NCI-H345 treated with DMSO at 0.1 percent for 48 hours (cell line): ENCODE results near the gene KLHL7.
"Not testable (repeated sequence)": the region's sequence is repeated elsewhere in the genome, so short reads cannot be mapped to it uniquely, and the experiment has no call there.

Experiments used
- DNase-seq: peaks from one replicate; lab custom pipeline; 2025; ENCODE audit not compliant: unreplicated experiment; lab: John Stamatoyannopoulos, UW

KLHL7 gene

GRCh38 chr7:23213755-23214154 lies 108.2 kb downstream of the KLHL7 start:
- no peak for DNase-seq

GRCh38 chr7:23214423-23214822 lies 108.8 kb downstream of the KLHL7 start:
- no peak for DNase-seq

GRCh38 chr7:23214938-23215337 lies 109.4 kb downstream of the KLHL7 start:
- no peak for DNase-seq

GRCh38 chr7:23216021-23216420 lies 110.4 kb downstream of the KLHL7 start:
- DNase-seq, result no peak

- DNase-seq, result no peak
These were observed 112.6 kb downstream of the KLHL7 start for GRCh38 chr7:23218196-23218595.

- DNase-seq, result no peak
These were observed 115.2 kb downstream of the KLHL7 start for GRCh38 chr7:23220690-23221305.

GRCh38 chr7:23222439-23223030 lies 117.0 kb downstream of the KLHL7 start:
- DNase-seq, result no peak

- DNase-seq, result not testable (repeated sequence)
These were observed 118.8 kb downstream of the KLHL7 start for GRCh38 chr7:23224364-23224763.

- DNase-seq, result no peak
These were observed 121.4 kb downstream of the KLHL7 start for GRCh38 chr7:23226844-23227450.
